Nephron progenitor cell (in vitro differentiated cells): ENCODE data around the gene RPS21.

Experiments
- DNase-seq: peaks from one replicate; pipeline ENCODE4 v3.0.0; 2021
- H3K27ac Mint-ChIP-seq: 2 replicates; pipeline ENCODE4 v1.8.0; 2021; ENCODE audit warnings: mild to moderate bottlenecking, moderate library complexity, mixed read lengths
- H3K27me3 Mint-ChIP-seq: 2 replicates; pipeline ENCODE4 v1.8.0; 2021; ENCODE audit warnings: mild to moderate bottlenecking, low read depth, mixed read lengths; ENCODE audit not compliant: poor library complexity
- H3K36me3 Mint-ChIP-seq: 2 replicates; pipeline ENCODE4 v1.8.0; 2021; ENCODE audit warnings: low read depth, mixed read lengths
- H3K4me1 Mint-ChIP-seq: 2 replicates; pipeline ENCODE4 v1.8.0; 2021; ENCODE audit warnings: mixed read lengths
- H3K4me3 Mint-ChIP-seq: 2 replicates; pipeline ENCODE4 v1.8.0; 2021; ENCODE audit warnings: mild to moderate bottlenecking, moderate library complexity, mixed read lengths
- H3K9me3 Mint-ChIP-seq: 2 replicates; pipeline ENCODE4 v1.8.0; 2021; ENCODE audit warnings: mild to moderate bottlenecking, moderate library complexity, mixed read lengths
- CTCF ChIP-seq: fragments of 200-600 bp; sonication (generic); IDR thresholded peaks from 2 replicates; pipeline ENCODE4 v1.5.0; 2021; ENCODE audit warnings: antibody characterized with exemption

Gene RPS21

GRCh38 chr20:62348604-62349003, 38.3 kb upstream of the RPS21 start:
- DNase-seq = no peak
- Mint-ChIP-seq H3K27me3 (no peaks in the 10 kb centered on the region), H3K4me1 (no peaks in the 10 kb centered on the region), H3K4me3 (no peak overlapping the region), H3K9me3 (peaks cover 22% of the 10 kb centered on the region), H3K27ac (no peak overlapping the region), H3K36me3 (peaks cover 48% of the 10 kb centered on the region)
- TF ChIP-seq CTCF = no peak

GRCh38 chr20:62349556-62350097, 37.3 kb upstream of the RPS21 start:
- peaks cover 41% of the 10 kb centered on the region for H3K36me3 Mint-ChIP-seq
- H3K27ac Mint-ChIP-seq = no peak overlapping the region
- no peak for TF ChIP-seq CTCF
- peaks cover 22% of the 10 kb centered on the region for H3K9me3 Mint-ChIP-seq
- no peak overlapping the region for H3K4me3 Mint-ChIP-seq
- DNase-seq = no peak
- H3K27me3 Mint-ChIP-seq = no peaks in the 10 kb centered on the region
- peaks cover 8% of the 10 kb centered on the region for H3K4me1 Mint-ChIP-seq

GRCh38 chr20:62350098-62350628, 36.7 kb upstream of the RPS21 start:
- H3K36me3 Mint-ChIP-seq = peaks cover 37% of the 10 kb centered on the region
- no peak for TF ChIP-seq CTCF
- DNase-seq = no peak
- peaks cover 10% of the 10 kb centered on the region for H3K4me1 Mint-ChIP-seq
- peaks cover 22% of the 10 kb centered on the region for H3K9me3 Mint-ChIP-seq
- no peak overlapping the region for H3K27ac Mint-ChIP-seq
- no peak overlapping the region for H3K4me3 Mint-ChIP-seq
- H3K27me3 Mint-ChIP-seq = no peaks in the 10 kb centered on the region

- Mint-ChIP-seq H3K27me3 (no peaks in the 10 kb centered on the region), H3K27ac (no peak overlapping the region), H3K9me3 (peaks cover 22% of the 10 kb centered on the region), H3K4me1 (peaks cover 16% of the 10 kb centered on the region), H3K4me3 (no peak overlapping the region), H3K36me3 (peaks cover 31% of the 10 kb centered on the region)
- DNase-seq = no peak
- no peak for TF ChIP-seq CTCF
Measured at GRCh38 chr20:62350629-62351422, 36.1 kb upstream of the RPS21 start.

- peaks cover 29% of the 10 kb centered on the region for H3K36me3 Mint-ChIP-seq
- H3K27ac Mint-ChIP-seq = no peak overlapping the region
- peaks cover 22% of the 10 kb centered on the region for H3K9me3 Mint-ChIP-seq
- no peak overlapping the region for H3K4me3 Mint-ChIP-seq
- H3K4me1 Mint-ChIP-seq = peaks cover 25% of the 10 kb centered on the region
- no peak for TF ChIP-seq CTCF
- H3K27me3 Mint-ChIP-seq = no peaks in the 10 kb centered on the region
- no peak for DNase-seq
Measured at GRCh38 chr20:62351469-62352401, 35.2 kb upstream of the RPS21 start.
